ENCODE measurements around the gene JTB. TPM values are rescaled to one million over a fixed set of nuclear protein-coding genes. Genes with fewer than 3 reads are reported as not detected.

The JTB gene
- total RNA-seq, 1 donor from 2014 or later = 118 TPM

- DNase-seq (ENCODE audit: low read depth in 2 of 2) = no peak
Observed at GRCh38 chr1:153956997-153957715, 20.3 kb downstream of the JTB start.

DNA sequence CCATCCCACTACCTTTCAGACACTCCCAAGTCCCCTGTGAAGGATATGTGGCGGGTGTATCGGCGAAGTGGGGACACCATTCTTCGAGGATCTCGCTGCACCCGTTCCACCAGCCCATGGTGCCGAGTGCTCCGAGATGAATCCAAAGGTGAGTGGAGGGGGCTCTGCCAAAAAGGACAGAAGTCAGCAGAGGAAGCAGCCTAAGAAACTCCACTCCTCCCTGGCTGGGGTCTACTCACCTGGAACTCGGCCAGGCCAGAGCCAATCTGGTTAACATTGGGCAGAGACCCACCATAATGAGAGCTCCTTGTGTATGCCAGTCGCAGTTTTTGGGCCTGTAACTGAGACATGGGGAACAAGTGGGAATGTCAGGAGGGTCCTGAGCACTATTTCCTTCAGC, 22.6 kb downstream of the JTB start:
- no peak for DNase-seq (ENCODE audit: low read depth in 2 of 2)

DNA sequence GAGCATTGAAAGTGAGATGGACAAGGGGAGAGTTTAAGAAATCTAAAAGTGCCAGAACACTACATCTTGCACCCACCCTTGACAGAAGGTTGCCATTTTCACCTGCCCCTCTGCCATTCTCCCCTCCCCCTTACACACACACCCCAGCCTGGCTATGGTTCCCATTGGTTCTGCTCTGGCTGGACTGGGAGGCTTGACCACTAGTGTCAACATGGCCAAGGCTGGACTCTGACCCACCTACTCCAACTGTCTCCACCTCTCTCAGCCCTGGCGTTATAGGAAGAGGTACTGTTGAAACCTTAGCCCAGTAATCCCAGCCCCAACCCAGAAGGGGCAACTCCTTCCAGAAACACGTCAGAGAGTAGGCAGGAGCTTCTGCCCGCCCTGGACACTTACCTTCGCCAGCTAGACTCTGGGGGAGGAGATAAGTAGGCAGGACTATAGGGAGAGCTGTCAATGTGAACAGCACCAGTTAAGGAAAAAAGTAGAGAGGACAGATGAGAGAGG, 23.6 kb downstream of the JTB start:
- no peak for DNase-seq (ENCODE audit: low read depth in 2 of 2)

DNA sequence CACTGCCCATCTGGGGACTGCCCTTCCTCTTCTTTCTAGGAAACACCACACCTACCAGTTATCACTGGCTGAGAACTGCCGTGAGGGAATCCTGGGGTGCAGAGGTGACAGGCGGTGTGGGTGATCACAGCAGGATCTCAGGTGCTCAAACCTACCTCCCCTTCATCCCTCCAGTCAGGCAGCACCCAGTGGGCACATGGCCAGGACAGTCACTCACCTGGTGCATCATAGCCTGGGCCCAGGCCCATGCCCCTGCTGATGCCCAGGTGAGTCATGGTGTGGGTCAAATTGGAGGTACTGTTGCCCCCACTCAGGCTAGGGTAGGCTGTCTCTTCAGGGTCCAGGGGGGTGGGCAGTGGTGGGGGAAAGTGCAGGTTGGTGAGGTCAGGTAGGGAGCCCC, 25.7 kb downstream of the JTB start:
- no peak for DNase-seq (ENCODE audit: low read depth in 2 of 2)

GRCh38 chr1:153951183-153951582, 26.3 kb downstream of the JTB start:
- DNase-seq (ENCODE audit: low read depth in 2 of 2) = no peak

DNA sequence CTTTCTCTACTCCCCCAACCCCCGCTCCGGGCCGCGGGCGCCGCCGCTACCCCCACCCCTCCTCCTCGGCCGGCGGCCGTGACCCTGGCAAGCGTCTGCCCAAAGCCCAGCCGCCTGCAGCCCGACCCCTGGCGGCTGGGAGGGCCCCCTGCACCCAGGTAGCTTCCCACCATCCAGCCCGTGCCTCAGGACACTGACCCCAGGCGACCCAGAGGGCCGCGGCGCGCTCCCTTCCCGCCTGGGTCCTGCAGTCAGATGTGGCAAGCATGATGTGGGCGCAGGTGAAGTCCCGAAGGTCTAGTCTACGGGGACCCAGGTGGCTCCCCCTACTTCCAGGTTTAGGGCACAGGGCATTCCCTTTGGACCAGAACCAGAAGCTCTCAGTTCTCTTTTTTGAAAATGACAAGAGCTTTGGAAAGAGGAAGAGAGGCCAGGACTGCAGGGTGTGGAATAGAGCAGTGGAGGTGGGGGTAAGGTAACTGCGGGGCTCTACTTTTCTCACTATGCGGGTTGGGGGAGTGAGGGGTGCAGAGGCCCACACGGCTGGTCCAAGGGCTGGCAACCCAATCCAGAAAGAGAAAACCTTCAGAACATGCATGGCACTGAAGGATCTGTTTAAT, 30.7 kb downstream of the JTB start, which contains the start of gene DENND4B:
TSS of gene DENND4B (minus strand) at position 97 of the 620 bp plus-strand sequence. CDS start 2,344 bp downstream, outside the sequence.
- peak; percentile 83 to 86 for DNase-seq (ENCODE audit: low read depth in 2 of 2)

DNA sequence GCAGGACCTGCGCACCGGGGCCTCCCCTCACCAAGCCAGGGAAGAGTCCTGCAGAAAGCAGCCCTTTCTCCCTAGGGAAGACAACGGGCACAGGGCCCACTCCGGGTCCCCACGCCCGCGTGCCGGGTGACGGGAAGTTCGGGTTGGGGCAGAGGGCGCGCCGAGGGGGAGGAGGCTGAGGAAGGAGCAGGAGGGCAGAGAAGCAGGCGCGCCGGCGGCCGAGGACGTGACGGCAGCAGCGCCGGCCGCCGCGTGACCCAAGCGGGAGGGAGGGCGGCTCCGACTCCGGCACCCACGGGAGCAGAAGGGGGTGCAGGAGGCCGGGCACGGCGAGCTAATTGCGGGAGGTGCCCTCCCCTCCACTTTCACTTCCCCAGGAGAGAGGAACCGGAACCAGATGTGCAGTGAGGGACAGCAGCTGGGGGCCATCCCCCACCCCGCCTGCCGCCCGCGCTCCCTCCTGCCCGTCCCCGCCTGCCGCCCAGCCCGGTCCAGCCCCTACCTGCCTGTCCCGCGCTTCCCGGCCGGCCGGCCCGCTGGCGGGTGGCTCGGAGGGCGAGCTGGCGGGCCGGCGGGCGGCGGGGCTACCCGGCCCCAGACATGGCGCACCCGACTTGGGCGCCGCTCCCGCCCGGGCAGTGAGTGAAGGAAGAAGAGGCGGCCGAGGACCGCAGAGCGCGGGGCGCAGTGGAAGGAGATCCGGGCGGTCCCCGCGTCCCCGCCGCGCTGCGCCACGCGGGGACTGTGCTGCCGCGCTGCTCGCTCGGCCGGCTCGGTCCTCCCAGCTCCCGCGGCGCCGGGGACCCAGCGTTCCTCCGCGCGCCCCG, 31.5 kb downstream of the JTB start:
- DNase-seq (ENCODE audit: low read depth in 2 of 2) = peak; percentile 79 to 82

GRCh38 chr1:153945131-153945794, 32.2 kb downstream of the JTB start:
- DNase-seq (ENCODE audit: low read depth in 2 of 2) = peak; percentile 47 to 66

GRCh38 chr1:153944827-153945117, 32.7 kb downstream of the JTB start:
- DNase-seq (ENCODE audit: low read depth in 2 of 2) = no peak

GRCh38 chr1:153944005-153944826, 33.3 kb downstream of the JTB start:
- no peak for DNase-seq (ENCODE audit: low read depth in 2 of 2)

DNA sequence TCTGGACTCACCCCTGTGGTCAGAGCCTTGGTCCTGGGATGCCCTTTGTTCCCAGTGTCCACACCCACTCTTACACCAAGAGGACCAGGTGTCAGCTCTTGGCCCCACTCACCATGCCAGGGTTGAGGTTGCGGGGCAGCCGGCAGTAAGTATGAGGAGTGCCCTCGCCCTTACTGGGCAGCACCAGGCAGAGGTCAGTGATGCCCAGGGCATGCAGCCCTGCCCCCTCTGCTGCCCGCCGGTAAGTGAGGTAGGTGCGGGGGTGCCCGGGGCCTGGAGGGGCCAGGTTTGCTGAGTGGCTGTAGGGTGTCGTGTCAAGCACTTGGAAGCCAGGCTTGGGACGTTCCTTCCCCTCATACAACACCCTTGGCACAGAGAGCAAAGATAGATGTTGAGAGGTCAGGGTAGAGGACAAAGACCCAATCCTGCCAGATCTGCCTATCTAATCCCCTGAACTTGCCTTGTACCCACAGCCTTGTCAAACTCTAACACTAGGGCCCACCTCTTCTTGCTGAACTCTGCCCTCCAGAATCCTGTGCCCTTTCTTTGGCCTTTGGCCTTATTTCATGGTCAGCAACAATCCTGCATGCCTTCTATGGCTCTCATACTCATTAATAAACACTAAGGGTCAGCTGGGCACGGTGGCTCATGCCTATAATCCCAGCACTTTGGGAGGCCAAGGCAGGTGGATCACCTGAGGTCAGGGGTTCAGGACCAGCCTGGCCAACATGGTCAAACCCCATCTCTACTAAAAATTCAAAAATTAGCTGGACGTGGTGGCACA, 34.5 kb downstream of the JTB start:
- no peak for DNase-seq (ENCODE audit: low read depth in 2 of 2)

GRCh38 chr1:153941826-153942725, 35.4 kb downstream of the JTB start:
- no peak for DNase-seq (ENCODE audit: low read depth in 2 of 2)

GRCh38 chr1:153940756-153941155, 36.7 kb downstream of the JTB start:
- DNase-seq (ENCODE audit: low read depth in 2 of 2) = no peak

DNA sequence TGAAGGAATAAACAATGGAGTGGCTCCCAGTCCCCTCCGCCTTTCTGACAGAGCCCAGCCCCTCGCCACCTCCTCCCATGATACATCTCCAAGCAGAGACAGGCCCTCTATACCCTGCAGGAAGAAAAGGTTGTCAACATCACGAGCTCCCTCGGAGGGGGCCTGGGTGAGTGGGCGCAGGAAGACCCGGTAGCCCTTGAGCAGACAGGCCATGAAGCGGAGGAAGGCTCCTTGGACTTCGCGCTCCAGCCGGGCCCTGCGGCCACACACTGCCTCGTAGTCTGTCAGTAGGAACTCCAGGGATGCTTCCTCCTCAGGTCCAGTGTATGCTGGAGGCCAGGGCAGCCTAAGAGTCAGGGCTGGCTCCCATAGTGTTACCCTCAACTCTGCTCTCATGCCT, 38.0 kb downstream of the JTB start:
- DNase-seq (ENCODE audit: low read depth in 2 of 2) = no peak

GRCh38 chr1:153938996-153939395, 38.5 kb downstream of the JTB start:
- DNase-seq (ENCODE audit: low read depth in 2 of 2) = no peak

GRCh38 chr1:153937331-153937730, 40.1 kb downstream of the JTB start:
- no peak for DNase-seq (ENCODE audit: low read depth in 2 of 2)

DNA sequence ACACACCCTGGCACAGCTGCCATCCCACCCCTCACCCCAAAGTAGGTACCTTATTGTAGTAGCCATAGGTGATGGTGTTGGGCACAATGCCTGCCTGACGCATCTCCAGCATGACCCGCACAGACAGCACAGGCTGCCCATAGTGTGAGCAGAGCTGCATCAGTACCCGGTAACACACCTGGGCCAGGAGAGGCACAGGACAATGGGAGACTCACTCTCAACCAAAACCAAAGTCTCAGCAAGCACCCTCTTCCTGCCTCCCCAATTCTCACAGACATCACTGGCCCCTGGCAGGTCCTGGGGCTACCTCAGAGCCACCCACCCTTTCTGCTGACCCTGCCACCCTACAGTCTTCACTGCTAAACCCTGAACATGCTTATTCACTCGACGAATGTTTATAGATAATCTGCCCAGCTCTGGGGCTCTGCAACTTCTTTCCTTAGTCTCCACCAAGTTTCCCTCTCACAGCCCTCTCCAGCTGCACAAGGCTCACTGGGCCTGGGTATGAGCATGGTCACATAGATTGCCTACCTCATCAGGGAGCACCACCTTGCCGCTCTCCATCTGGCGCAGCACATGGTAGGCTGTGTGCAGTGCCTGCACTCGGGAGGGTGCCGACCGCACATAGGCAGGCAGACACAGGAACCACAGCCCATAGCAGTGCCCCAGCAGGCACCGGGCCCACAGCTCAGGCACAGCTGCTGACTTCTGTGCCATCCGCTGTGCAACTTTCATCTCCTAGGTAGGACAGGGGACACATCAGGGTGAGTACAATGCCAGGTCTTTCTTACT, 41.3 kb downstream of the JTB start:
- DNase-seq (ENCODE audit: low read depth in 2 of 2) = no peak

DNA sequence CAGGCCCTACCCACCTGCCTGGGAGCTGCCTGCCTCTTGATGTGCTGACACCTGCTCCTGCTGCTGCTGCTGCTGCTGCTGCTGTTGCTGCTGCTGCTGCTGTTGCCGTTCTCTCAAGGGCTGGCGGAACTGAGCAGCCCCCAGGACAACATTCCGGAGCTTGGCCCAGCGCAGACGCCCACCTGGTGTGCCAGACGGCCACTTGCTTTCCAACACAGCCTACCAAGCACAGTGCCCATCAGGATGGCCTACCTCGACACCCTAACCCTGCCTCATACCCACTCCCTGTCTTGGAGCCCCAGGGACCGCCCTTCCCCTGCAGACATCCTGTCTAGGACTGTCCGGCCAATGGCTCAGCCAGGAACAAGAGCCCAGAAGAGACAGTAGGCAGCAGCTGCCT, 42.7 kb downstream of the JTB start:
- no peak for DNase-seq (ENCODE audit: low read depth in 2 of 2)

All from lung microvascular endothelial cell (primary cell).